Measurements from ENCODE around the gene HLA-DMB.

Gene HLA-DMB

DNA sequence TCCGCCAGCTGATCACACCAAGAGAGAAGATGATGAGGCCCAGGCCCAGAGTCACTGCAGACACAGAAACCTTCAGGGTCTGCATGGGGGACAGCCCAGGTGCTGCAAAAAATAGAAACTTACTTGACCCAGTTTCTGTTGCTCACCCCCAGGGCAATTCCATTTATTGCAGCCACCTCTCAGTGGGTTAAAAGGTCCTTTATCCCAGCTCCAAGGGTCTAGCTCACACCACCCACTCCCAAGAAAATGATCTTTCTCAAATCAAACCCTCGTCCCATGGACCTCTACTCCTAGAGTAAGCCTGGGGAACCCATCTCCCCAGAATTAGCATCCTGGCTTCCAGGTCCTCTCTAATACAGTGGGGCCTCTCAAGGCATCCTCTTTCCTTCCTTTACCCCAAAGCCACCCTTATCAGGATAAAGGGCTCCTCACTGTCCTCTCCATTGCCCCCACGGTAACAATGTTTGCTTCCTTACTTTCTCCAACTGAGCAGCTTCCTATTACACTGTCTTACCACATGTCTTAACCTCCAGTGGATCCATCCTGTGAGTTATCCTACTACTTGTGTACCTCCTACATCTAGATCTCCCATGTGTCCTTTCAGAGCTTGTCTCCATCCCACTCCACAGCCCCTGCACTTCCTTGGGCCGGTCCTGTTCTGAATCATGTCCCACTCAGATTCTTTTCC lies 5.1 kb downstream of the HLA-DMB start:
- DNase-seq (ENCODE audit: insufficient read length, low spot score) (no peak), FAIRE-seq (no peak)
- TF ChIP-seq POLR2A (IDR thresholded peaks at IDR 0.05; ENCODE audit: low read depth, low read length): no peak

DNA sequence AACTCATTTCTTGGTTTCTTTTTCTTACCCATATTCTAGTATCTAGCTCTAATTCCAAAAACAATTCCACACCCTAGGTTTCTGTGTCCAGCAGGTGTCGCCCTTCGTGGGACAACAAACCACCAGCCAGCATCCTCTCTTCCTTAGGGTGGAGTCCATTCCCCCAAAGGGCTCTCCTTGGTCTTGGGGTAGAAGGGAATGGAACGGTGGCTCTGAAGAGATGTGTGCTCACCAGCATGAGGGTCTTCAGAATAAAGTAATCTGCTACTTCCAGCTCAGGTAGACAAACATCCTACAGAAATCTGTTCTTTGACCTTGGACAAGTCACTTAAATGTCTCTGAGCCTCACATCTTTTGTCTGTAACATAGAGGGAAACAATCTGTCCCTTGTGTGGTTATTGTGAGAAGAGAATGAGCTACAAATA lies 7.2 kb downstream of the HLA-DMB start:
- FAIRE-seq (peak; percentile 69), DNase-seq (ENCODE audit: insufficient read length, low spot score) (peak; percentile 63)
- TF ChIP-seq POLR2A (IDR thresholded peaks at IDR 0.05; ENCODE audit: low read depth, low read length): no peak

DNA sequence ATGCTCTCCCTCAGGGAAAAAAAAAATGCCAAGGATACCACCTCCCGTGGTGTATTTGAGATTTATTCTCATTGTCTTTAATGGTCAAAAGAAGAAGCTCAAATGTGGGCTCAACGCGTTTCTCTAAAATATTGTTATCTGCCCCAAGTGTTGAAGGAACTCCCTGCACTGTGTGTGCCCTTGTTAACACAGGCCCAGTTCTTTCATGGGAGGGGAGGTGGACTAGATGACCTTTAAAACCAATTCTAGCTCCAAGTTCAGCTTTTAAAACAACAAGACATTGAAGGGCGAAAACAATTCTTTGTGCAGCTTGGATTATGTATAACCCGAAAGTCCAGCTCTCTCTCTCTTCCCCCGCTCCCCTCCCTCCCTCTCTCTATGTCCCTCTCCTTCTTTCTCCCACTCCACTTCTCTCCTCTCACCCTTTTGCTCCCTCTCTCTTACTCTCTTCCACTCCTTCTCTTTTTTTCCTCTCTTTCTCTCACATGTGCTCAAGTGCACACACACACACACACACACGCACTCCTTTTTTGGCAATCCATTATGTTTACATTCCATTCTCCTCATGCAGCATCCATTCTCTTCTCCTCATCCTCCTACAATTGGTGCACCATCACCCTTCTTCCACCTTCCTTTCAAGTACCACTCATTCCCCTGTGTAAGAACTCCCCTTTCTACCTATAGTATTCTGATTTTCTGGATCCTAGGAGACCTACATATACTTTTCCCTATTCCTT lies 8.5 kb downstream of the HLA-DMB start:
- DNase-seq (ENCODE audit: insufficient read length, low spot score) (no peak), FAIRE-seq (no peak)
- no peak for TF ChIP-seq POLR2A (IDR thresholded peaks at IDR 0.05; ENCODE audit: low read depth, low read length)

DNA sequence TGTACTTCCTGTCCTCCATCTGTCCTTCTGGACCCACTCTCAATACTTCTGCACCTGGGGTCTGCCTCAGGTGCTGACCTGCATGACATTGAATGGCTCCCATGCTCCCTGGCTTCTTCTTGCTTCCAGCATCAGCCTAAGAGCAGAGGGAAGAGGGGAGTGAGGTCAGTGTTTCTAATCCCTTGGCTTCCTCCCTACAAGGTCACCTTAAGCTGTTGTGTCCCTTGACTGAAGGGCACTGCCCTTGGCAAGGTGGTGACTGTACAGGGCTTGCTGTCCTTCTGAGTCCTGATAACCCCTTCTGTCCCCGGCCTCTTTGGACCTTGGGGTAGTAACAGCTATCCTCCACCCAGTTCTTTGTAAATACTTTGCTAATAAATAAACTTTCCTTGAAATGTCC lies 9.6 kb downstream of the HLA-DMB start:
- TF ChIP-seq POLR2A (IDR thresholded peaks at IDR 0.05; ENCODE audit: low read depth, low read length): no peak
- FAIRE-seq (no peak), DNase-seq (ENCODE audit: insufficient read length, low spot score) (no peak)

DNA sequence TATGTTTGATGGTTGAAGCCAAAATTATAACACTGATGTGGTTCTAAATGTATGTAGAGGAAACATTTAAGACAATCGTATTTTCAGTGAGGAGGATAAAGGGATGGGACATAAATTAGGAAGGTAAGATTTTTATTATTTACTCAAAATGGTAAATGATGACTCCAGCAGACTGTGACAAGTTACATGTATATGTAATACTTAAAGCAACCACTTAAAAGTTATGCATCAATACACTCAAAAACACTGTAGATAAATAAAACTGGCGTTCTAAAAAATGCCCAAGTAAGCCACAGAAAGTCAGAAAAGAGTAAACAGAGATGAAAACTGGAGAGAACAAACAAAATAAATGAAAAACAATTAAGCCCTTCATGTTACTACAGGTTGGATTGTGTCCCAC lies 18.7 kb downstream of the HLA-DMB start:
- no peak for TF ChIP-seq POLR2A (IDR thresholded peaks at IDR 0.05; ENCODE audit: low read depth, low read length)
- FAIRE-seq (no peak), DNase-seq (ENCODE audit: insufficient read length, low spot score) (no peak)

DNA sequence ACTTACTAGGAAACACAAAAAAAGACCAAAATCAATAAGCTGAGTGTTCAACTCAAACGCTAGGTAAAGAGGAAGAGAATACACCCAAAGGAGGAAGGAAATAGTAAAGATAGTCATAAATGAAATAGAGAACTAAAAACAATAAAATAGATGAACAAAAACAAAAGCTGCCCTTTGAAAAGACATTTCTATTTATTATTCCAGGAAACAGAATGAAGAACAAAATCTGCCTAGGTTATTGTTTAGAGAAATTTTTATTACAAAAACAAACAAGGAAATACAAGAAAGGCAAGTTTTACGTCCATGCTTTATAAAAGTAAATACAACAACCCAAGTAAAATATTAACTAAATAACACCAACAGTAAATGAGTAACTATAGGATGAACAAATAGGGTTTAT lies 20.1 kb downstream of the HLA-DMB start:
- DNase-seq (ENCODE audit: insufficient read length, low spot score) (no peak), FAIRE-seq (no peak)
- no peak for TF ChIP-seq POLR2A (IDR thresholded peaks at IDR 0.05; ENCODE audit: low read depth, low read length)

DNA sequence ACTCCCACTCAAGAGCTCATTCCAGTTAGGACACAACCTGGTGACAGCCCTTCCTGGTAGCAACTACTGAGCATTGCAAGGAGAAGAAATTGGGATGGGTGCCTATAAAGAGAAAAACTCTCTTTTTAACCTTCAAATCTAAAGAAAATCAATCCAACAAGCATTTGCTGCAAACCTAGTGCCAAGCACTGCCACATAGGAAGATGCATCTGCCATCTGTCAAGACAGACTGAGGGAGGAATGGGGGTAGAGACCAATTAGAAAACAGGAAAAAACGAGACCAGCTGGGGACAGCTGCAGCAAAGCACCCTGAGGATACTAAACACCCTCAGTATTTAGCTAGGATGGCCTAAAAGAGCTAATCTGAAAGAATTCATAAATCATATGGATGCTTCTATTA lies 27.9 kb downstream of the HLA-DMB start:
- no peak for TF ChIP-seq POLR2A (IDR thresholded peaks at IDR 0.05; ENCODE audit: low read depth, low read length)
- DNase-seq (ENCODE audit: insufficient read length, low spot score) (no peak), FAIRE-seq (no peak)

DNA sequence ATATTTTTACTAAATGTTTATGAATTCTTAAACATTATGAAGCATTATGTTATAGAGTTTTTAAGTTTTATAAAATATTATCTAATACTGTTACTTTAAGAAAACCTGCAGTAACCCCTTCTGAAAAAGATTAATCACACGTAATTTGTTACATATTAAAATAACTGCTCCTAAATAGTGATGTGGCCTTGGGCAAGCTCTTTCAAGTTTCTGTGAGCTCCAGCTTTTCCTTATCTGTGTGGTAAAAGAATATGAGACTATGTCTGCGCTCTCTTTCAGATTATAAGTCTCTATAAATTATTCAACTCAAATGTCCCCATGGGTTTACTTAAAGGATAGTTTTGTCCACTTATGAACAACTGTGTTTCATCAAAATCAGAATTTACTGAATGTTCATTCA lies 31.9 kb downstream of the HLA-DMB start:
- no peak for TF ChIP-seq POLR2A (IDR thresholded peaks at IDR 0.05; ENCODE audit: low read depth, low read length)
- no peak for DNase-seq (ENCODE audit: insufficient read length, low spot score)
- no peak for FAIRE-seq

DNA sequence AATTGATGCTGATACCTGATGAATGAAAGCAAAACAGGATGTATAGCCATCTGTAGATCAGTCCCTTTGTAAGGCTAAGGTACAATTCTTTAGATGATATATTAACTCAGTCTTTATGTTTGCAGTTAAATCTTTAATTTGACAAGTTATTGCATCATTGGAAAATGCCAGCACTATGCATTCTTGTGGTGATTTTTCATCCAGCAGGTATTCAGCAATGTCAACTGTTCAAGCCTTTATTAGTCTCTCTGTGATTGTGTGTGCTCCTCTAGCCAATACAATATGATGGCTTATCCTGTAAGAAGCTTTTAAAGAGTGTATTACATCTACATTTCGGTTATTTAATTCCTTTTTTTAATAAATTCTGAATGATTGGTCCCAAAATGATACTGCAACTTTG lies 34.3 kb downstream of the HLA-DMB start:
- no peak for TF ChIP-seq POLR2A (IDR thresholded peaks at IDR 0.05; ENCODE audit: low read depth, low read length)
- FAIRE-seq (peak; percentile 89), DNase-seq (ENCODE audit: insufficient read length, low spot score) (no peak)

DNA sequence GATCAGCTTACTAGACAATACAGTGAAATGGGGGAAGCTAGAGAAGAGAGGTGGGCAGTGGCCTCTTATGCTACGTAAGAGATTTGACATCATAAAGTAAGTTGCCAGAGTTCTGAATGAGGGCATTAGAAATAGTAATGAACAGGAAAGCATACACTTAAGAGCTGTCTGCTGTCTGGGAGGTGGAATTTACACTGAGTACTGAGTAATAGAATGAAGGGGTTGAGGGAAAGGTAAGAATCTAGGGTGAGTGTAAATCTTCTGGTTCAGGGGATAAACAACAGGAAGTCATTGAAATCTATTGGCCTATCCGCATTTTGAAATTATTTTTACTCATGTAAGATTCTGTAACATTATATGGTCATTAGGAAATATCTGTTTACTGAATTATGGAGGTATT lies 35.8 kb downstream of the HLA-DMB start:
- FAIRE-seq (no peak), DNase-seq (ENCODE audit: insufficient read length, low spot score) (no peak)
- no peak for TF ChIP-seq POLR2A (IDR thresholded peaks at IDR 0.05; ENCODE audit: low read depth, low read length)

DNA sequence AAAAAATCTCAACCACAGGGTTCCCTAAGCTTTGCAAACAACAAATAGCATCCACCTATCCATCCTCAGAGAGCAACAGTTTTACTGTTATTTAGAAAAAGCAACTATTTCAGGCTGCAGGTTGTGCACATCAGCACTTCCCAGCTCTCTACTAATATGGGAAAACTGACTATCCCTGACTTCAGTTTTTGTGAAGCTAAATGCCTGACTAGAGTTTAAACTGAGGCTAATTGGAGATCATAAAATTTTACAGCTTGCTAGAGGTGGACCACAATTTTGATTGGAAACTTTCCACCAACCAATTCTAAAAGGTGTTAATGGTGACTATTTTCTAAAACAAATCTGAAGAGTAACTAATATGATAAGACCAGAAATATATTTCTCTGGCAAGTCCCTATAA lies 36.9 kb downstream of the HLA-DMB start:
- FAIRE-seq: no peak
- DNase-seq (ENCODE audit: insufficient read length, low spot score): no peak
- no peak for TF ChIP-seq POLR2A (IDR thresholded peaks at IDR 0.05; ENCODE audit: low read depth, low read length)

DNA sequence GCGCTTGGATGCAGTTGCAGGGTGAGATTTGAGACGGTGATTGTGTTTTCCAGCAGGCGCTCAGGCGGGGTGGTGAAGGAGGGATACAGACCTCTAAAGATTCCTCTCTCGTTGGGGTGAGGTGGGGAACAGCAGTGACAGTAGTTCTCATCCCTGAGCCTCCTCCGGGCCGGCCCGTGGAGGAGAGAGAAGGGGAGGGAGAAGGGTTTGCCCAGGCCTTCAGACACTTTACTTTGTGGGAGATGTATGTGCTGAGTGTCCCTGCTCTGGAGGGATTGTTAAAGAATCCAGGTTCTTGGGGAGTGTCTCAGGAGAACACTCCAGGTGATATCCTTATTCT lies 45.9 kb downstream of the HLA-DMB start:
- FAIRE-seq: no peak
- no peak for TF ChIP-seq POLR2A (IDR thresholded peaks at IDR 0.05; ENCODE audit: low read depth, low read length)
- DNase-seq (ENCODE audit: insufficient read length, low spot score): no peak

DNA sequence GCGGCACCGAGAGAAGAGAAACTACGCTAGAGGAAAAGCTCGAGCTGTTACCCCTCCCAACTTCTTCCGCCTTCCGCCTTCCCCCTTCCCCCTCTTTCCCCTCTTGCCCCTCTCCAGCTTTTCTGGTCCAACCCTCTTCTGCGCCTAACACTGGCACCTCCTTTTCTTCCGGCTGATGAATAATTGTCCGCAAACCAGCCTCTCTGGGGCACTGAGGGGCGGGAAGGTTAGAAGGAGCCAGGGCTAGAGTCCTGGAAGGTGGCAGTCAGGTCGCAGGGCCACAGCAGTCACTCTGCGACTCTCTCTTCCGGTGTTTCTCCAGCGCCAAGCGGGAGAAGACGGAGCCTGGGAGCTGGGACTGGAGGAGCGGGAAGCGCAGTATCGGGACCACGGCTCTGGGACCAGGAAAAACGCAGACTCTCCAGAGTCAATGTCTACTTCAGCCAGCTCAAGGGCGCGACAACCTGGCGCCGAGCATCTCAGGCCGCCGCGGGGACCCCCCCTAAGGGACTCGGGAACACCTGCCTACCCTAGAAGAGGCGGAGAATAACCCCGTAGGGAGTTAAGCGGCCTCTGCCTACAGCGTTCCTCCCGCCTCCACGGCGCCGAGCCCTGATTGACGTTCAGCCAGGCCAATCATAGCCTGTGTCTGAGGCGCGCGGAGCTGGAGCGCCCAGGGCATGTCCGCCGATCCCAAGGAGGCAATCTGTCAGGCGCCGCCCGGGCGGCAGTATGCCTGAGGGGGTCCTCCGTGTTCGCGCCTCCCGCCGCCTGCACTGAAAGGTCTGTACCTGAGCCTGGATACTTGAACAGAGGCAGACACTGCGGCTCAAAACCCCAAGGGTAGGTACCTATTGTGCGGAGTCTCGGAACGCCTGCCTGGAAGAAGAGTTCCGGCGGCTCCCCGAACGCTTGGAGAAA lies 46.5 kb downstream of the HLA-DMB start:
- FAIRE-seq (peak; percentile 91), DNase-seq (ENCODE audit: insufficient read length, low spot score) (peak; percentile 91)
- TF ChIP-seq POLR2A (IDR thresholded peaks at IDR 0.05; ENCODE audit: low read depth, low read length): peak; percentile 73

DNA sequence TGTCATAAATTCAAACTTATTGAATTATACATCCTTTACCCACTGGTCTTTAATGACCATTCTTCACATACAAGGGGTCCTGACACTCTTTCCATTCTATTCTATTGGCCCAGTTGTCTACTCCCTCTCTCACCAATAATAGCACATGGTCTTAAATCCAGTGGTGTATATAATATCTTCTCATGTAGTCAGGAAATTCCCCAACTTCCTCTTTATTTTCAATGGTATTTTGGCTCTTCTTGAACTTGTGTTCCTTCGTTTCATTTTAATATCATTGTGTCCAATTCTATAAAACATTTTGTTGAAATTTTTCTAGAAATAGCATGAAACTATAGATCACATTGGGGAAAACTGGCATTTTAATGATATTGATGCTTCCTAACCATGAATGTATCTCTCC lies 50.0 kb downstream of the HLA-DMB start:
- DNase-seq (ENCODE audit: insufficient read length, low spot score) (no peak), FAIRE-seq (no peak)
- TF ChIP-seq POLR2A (IDR thresholded peaks at IDR 0.05; ENCODE audit: low read depth, low read length): no peak
